GM12878 (cell line): ENCODE data around the gene RYR2.

Experiments
- EED ChIP-seq: sonication (generic); IDR thresholded peaks from 2 replicates; pipeline ENCODE4 v1.6.1; 2016; ENCODE audit warnings: antibody characterized with exemption, low read depth
- EP300 ChIP-seq, 2 experiments: fragments of 150-350 bp in 1 of 2; IDR thresholded peaks; 2 replicates each; pipeline ENCODE4 v1.6.1; 2011 to 2012; ENCODE audit warnings: low read depth in 2 of 2, low read length in 2 of 2, borderline replicate concordance in 1 of 2, improper control_type of control experiment in 1 of 2, inconsistent platforms in 1 of 2; ENCODE audit not compliant: control insufficient read depth in 1 of 2
- EZH2 ChIP-seq: IDR thresholded peaks from 2 replicates; pipeline ENCODE4 v1.6.1; 2012; ENCODE audit warnings: low read depth, mild to moderate bottlenecking, control low read depth, inconsistent platforms, low read length, borderline replicate concordance; ENCODE audit not compliant: control insufficient read depth

GRCh38 chr1:237788069-237788468 is 746.1 kb downstream of the RYR2 start:
- TF ChIP-seq EED (no peak), EZH2 (no peak), EP300 (IDR thresholded peaks at IDR 0.05; ENCODE audit: borderline replicate concordance in 1 of 2, control insufficient read depth in 1 of 2, low read depth in 2 of 2, low read length in 2 of 2) (no peak)
